OCI-LY1 (cell line): ENCODE results near the gene CYBRD1.

Experiments
- CTCF ChIP-seq: fragments of 200-600 bp; sonication (generic), shearing (Covaris generic); IDR thresholded peaks from 2 replicates; pipeline ENCODE4 v1.5.1; 2017; ENCODE audit warnings: mild to moderate bottlenecking, antibody characterized with exemption, low read length, moderate library complexity, mixed read lengths
- EZH2 ChIP-seq: fragments of 200-600 bp; sonication (generic), shearing (Covaris generic); IDR thresholded peaks from 2 replicates; pipeline ENCODE4 v1.8.0; 2017; ENCODE audit warnings: borderline replicate concordance, mixed run types, mild to moderate bottlenecking, antibody characterized with exemption, low read length, moderate library complexity, mixed read lengths

DNA sequence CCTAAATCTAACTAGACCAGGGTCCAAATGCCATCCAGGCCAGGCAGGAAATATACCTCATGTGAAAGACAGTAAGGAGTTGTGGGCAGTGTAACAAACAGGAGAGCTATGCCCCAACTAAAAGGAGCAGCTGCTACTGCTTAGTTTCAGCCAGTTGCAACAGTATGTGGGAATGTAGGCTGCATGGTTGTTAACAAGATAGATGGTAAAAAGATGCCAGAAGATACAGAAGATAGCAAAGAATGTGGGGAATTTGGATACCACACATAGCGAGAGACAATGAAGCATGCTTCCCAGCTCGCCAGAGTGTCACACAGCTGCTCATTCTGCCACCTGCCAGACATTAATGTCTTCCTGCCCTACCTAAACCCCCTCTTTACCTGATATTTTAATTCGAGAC is 39.4 kb upstream of the CYBRD1 start:
- TF ChIP-seq CTCF = no peak
- no peak for TF ChIP-seq EZH2
